Neural cell (in vitro differentiated cells): Measurements from ENCODE around the gene SSBP2. TPM values are rescaled to one million over a fixed set of nuclear protein-coding genes. Genes with fewer than 3 reads are reported as not detected.

ENCODE experiments used
- H2AFZ ChIP-seq: fragments of 200-600, 300-800 bp; sonication (generic), shearing (Covaris generic); 2 replicates; pipeline ENCODE4 v1.6.0; 2014; ENCODE audit warnings: low read depth, mild to moderate bottlenecking, antibody characterized with exemption, low read length, moderate library complexity
- H3F3A ChIP-seq: fragments of 200-600 bp; shearing (Covaris generic); 2 replicates; pipeline ENCODE4 v1.6.1; 2016; ENCODE audit warnings: mild to moderate bottlenecking, moderate library complexity, mixed read lengths, antibody characterized with exemption, low read length; ENCODE audit not compliant: insufficient read depth, poor library complexity, severe bottlenecking
- H3K27ac ChIP-seq: fragments of 200-600, 300-800 bp; sonication (generic), shearing (Covaris generic); 2 replicates; pipeline ENCODE4 v1.5.1; 2014; ENCODE audit warnings: mild to moderate bottlenecking, low read length, moderate library complexity
- H3K27me3 ChIP-seq: fragments of 300-800, 200-600 bp; sonication (generic), shearing (Covaris generic); 2 replicates; pipeline ENCODE4 v1.6.0; 2014; ENCODE audit warnings: mild to moderate bottlenecking, low read depth, low read length, moderate library complexity; ENCODE audit not compliant: insufficient read depth
- H3K36me3 ChIP-seq: fragments of 300-800, 200-600 bp; sonication (generic), shearing (Covaris generic); 2 replicates; pipeline ENCODE4 v1.5.1; 2014; ENCODE audit warnings: mild to moderate bottlenecking, antibody characterized with exemption, low read length, moderate library complexity; ENCODE audit not compliant: insufficient read depth
- H3K4me2 ChIP-seq: fragments of 300-800, 200-600 bp; sonication (generic), shearing (Covaris generic); 2 replicates; pipeline ENCODE4 v1.6.0; 2014; ENCODE audit warnings: mild to moderate bottlenecking, low read length
- H3K4me3 ChIP-seq: fragments of 300-800, 200-600 bp; sonication (generic), shearing (Covaris generic); 2 replicates; pipeline ENCODE4 v1.5.1; 2014; ENCODE audit warnings: mild to moderate bottlenecking, low read length, moderate library complexity
- H3K79me2 ChIP-seq: fragments of 200-600 bp; shearing (Covaris generic); replicated peaks from 2 replicates; pipeline ENCODE4 v1.6.0; 2014; ENCODE audit warnings: mild to moderate bottlenecking, low read length, moderate library complexity; ENCODE audit not compliant: insufficient read depth
- H3K9ac ChIP-seq: fragments of 300-800, 200-600 bp; sonication (generic), shearing (Covaris generic); 2 replicates; pipeline ENCODE4 v1.6.1; 2016; ENCODE audit warnings: mild to moderate bottlenecking, low read length, mixed read lengths
- H3K9me2 ChIP-seq: fragments of 200-600 bp; shearing (Covaris generic); 2 replicates; pipeline ENCODE4 v1.6.1; 2016; ENCODE audit warnings: mild to moderate bottlenecking, low read length, mixed read lengths; ENCODE audit not compliant: insufficient read depth
- H3K9me3 ChIP-seq: fragments of 200-600, 300-800 bp; sonication (generic), shearing (Covaris generic); 2 replicates; pipeline ENCODE4 v1.6.1; 2016; ENCODE audit warnings: mild to moderate bottlenecking, mixed run types, low read length, moderate library complexity, mixed read lengths
- H4K20me1 ChIP-seq: fragments of 200-600 bp; shearing (Covaris generic); 2 replicates; pipeline ENCODE4 v1.6.1; 2016; ENCODE audit warnings: mild to moderate bottlenecking, mixed run types; ENCODE audit not compliant: insufficient read depth
- CTCF ChIP-seq: fragments of 450-650 bp; IDR thresholded peaks from 2 replicates; pipeline ENCODE4 v1.5.1; 2014; ENCODE audit warnings: antibody characterized with exemption, mild to moderate bottlenecking, moderate library complexity; ENCODE audit not compliant: poor library complexity, severe bottlenecking
- EP300 ChIP-seq: fragments of 450-650 bp; conservative IDR thresholded peaks from 2 replicates; pipeline ENCODE4 v1.6.1; 2014; ENCODE audit warnings: antibody characterized with exemption, mild to moderate bottlenecking, moderate library complexity; ENCODE audit not compliant: poor library complexity, severe bottlenecking
- EZH2 ChIP-seq: fragments of 200-600, 300-800 bp; shearing (Covaris generic), sonication (generic); IDR thresholded peaks from 2 replicates; pipeline ENCODE4 v1.6.1; 2014; ENCODE audit warnings: antibody characterized with exemption, low read length, borderline replicate concordance, mild to moderate bottlenecking; ENCODE audit not compliant: insufficient read depth, poor library complexity, severe bottlenecking
- MXI1 ChIP-seq: fragments of 450-650 bp; conservative IDR thresholded peaks from 2 replicates; pipeline ENCODE4 v1.6.1; 2014; ENCODE audit warnings: antibody characterized with exemption, mild to moderate bottlenecking; ENCODE audit not compliant: poor library complexity, severe bottlenecking
- POLR2AphosphoS5 ChIP-seq: IDR thresholded peaks from 2 replicates; pipeline ENCODE4 v1.6.1; 2012
- RAD21 ChIP-seq: fragments of 450-650 bp; conservative IDR thresholded peaks from 2 replicates; pipeline ENCODE4 v1.6.1; 2014; ENCODE audit warnings: antibody characterized with exemption, mild to moderate bottlenecking, moderate library complexity
- REST ChIP-seq: IDR thresholded peaks from 2 replicates; pipeline ENCODE4 v1.6.1; 2012; ENCODE audit warnings: borderline replicate concordance
- SMC3 ChIP-seq: fragments of 450-650 bp; conservative IDR thresholded peaks from 2 replicates; pipeline ENCODE4 v1.6.1; 2014; ENCODE audit warnings: antibody characterized with exemption, mild to moderate bottlenecking, moderate library complexity; ENCODE audit not compliant: poor library complexity
- TAF1 ChIP-seq: IDR thresholded peaks from 2 replicates; pipeline ENCODE4 v1.6.1; 2012; ENCODE audit warnings: low read depth
- polyA plus RNA-seq: library from polyadenylated mRNA; depleted of rRNA; stranded (reverse); fragments of >200 nt; gene quantifications from 2 replicates; pipeline ENCODE4 v1.2.3, GENCODE V29; 2014

The SSBP2 gene
- polyA plus RNA-seq, 1 donor from 2014 or later = 128 TPM

GRCh38 chr5:81425569-81425968, 325.3 kb downstream of the SSBP2 start:
- Histone ChIP-seq H3K4me2 (no peak overlapping the region), H3K27me3 (no peaks in the 10 kb centered on the region), H3K9me2 (no peaks in the 10 kb centered on the region), H4K20me1 (no peaks in the 10 kb centered on the region), H3K4me3 (no peak overlapping the region), H3K79me2 (no peaks in the 10 kb centered on the region), H2AFZ (no peak overlapping the region), H3F3A (no peaks in the 10 kb centered on the region), H3K36me3 (no peaks in the 10 kb centered on the region), H3K9ac (no peak overlapping the region), H3K9me3 (no peaks in the 10 kb centered on the region), H3K27ac (no peak overlapping the region)
- TF ChIP-seq MXI1 (no peak), CTCF (peak; percentile 74), TAF1 (no peak), EZH2 (no peak), POLR2AphosphoS5 (no peak), REST (no peak), SMC3 (peak; percentile 80), RAD21 (peak; percentile 76), EP300 (no peak)

- no peak overlapping the region for H2AFZ ChIP-seq
- no peaks in the 10 kb centered on the region for H3K9me3 ChIP-seq
- peaks cover 5% of the 10 kb centered on the region for H3K36me3 ChIP-seq
- no peak overlapping the region for H3K4me2 ChIP-seq
- no peaks in the 10 kb centered on the region for H3K79me2 ChIP-seq
- H4K20me1 ChIP-seq = no peaks in the 10 kb centered on the region
- H3K4me3 ChIP-seq = no peak overlapping the region
- no peaks in the 10 kb centered on the region for H3K9me2 ChIP-seq
- no peaks in the 10 kb centered on the region for H3F3A ChIP-seq
- H3K27me3 ChIP-seq = no peaks in the 10 kb centered on the region
- TF ChIP-seq TAF1 = no peak
- no peak for TF ChIP-seq RAD21
- no peak for TF ChIP-seq REST
- H3K27ac ChIP-seq = no peak overlapping the region
- H3K9ac ChIP-seq = no peak overlapping the region
Measured at GRCh38 chr5:81424728-81425127, 326.2 kb downstream of the SSBP2 start.
